AG20443 (cell line): ENCODE measurements around the gene TEX9.
"Not testable (repeated sequence)": the region's sequence is repeated elsewhere in the genome, so short reads cannot be mapped to it uniquely, and the experiment has no call there.

Experiments used
- DNase-seq: peaks from one replicate; pipeline ENCODE4 v3.0.0; 2012; ENCODE audit warnings: low spot score, mixed read lengths

TEX9 gene

GRCh38 chr15:56366211-56366610 is 985 bp downstream of the TEX9 start:
- no peak for DNase-seq

GRCh38 chr15:56367156-56367555 is 1.9 kb downstream of the TEX9 start:
- DNase-seq = no peak

- DNase-seq = no peak
Measured at GRCh38 chr15:56369234-56369633, 4.0 kb downstream of the TEX9 start.

- no peak for DNase-seq
Measured at GRCh38 chr15:56371495-56372147, 6.4 kb downstream of the TEX9 start.

- DNase-seq = not testable (repeated sequence)
Measured at GRCh38 chr15:56374693-56375092, 9.5 kb downstream of the TEX9 start.

GRCh38 chr15:56377822-56378221 is 12.6 kb downstream of the TEX9 start:
- not testable (repeated sequence) for DNase-seq

- no peak for DNase-seq
Measured at GRCh38 chr15:56383010-56383409, 17.8 kb downstream of the TEX9 start.

- DNase-seq = no peak
Measured at GRCh38 chr15:56385908-56386307, 20.7 kb downstream of the TEX9 start.

- DNase-seq = no peak
Measured at GRCh38 chr15:56390739-56391267, 25.6 kb downstream of the TEX9 start.

GRCh38 chr15:56393277-56393676 is 28.1 kb downstream of the TEX9 start:
- DNase-seq = no peak

- DNase-seq = no peak
Measured at GRCh38 chr15:56394909-56395308, 29.7 kb downstream of the TEX9 start.

GRCh38 chr15:56397325-56397724 is 32.1 kb downstream of the TEX9 start:
- DNase-seq = not testable (repeated sequence)

- DNase-seq = not testable (repeated sequence)
Measured at GRCh38 chr15:56399209-56399608, 34.0 kb downstream of the TEX9 start.

GRCh38 chr15:56410721-56411120 is 45.5 kb downstream of the TEX9 start:
- DNase-seq = no peak

GRCh38 chr15:56411122-56411749 is 46.0 kb downstream of the TEX9 start:
- no peak for DNase-seq

GRCh38 chr15:56413114-56413733 is 48.0 kb downstream of the TEX9 start:
- DNase-seq = not testable (repeated sequence)

- DNase-seq = no peak
Measured at GRCh38 chr15:56425276-56425675, 60.0 kb downstream of the TEX9 start.

GRCh38 chr15:56425976-56426375 is 60.8 kb downstream of the TEX9 start:
- no peak for DNase-seq

- DNase-seq = peak; percentile 46
Measured at GRCh38 chr15:56428821-56429458, 63.7 kb downstream of the TEX9 start.

GRCh38 chr15:56432304-56432703 is 67.1 kb downstream of the TEX9 start:
- DNase-seq = no peak

GRCh38 chr15:56440214-56440770 is 75.1 kb downstream of the TEX9 start:
- DNase-seq = no peak

- DNase-seq = no peak
Measured at GRCh38 chr15:56442354-56442753, 77.1 kb downstream of the TEX9 start.
